GM13976 (cell line): Measurements from ENCODE around the gene ACVR1B.

Experiments used
- DNase-seq: peaks from one replicate; pipeline ENCODE4 v3.0.0; 2012; ENCODE audit warnings: low spot score
- in situ Hi-C: fragments of 300-500 bp; cut with MboI; formaldehyde crosslinking; loops from one replicate; pipeline ENCODE4 v1.12.0; 2022; ENCODE audit warnings: low sequenced_read_pairs, mixed read lengths, inconsistent platforms; ENCODE audit not compliant: unreplicated experiment
- TF ChIP-seq, protein P1 (sequence below): IDR thresholded peaks from 2 replicates; pipeline ENCODE4 v1.5.1; 2012; ENCODE audit warnings: borderline replicate concordance, mild to moderate bottlenecking; ENCODE audit not compliant: insufficient read depth; ENCODE audit errors: extremely low read depth, missing control alignments, control extremely low read depth

The ACVR1B gene

DNA sequence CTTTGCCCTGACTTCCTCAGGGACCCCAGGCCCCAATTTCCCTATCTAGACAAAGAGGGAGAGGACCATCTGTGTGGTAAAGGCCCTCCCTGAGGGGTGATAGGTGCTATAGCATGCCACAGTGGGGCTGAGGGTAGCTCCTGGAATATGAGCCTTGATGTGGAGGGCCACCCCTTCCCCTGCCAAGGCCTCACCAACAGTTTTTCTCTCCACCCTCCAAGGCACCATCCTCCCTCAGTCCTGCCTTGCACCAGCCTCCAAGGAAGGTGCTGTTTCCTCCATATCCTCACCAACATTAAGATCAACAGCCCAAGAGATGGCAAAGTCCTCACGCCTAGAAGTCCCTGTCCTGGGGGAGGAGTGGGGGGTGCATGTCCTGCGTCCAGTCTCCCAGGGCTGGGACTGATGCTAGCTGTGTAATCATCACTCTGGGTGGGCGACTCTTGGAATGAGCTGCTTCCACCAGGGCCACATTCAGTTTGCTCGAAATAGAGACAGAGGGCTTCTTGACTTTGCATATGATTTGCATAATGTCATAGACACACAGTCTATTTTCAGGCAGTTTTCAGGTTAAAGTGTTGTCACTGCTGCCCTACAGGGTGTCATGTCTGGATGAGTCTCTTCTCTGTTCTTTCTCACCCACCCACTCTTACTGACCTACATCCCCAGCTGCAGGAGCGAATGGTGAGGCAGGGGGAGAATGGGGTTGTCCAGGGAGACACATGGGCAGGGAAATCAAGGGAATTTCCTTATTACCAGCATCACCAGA is 26.8 kb upstream of the ACVR1B start:
- peak; percentile 60 for DNase-seq
- in situ Hi-C loops, result no loop called here
- TF ChIP-seq, protein P1, sequence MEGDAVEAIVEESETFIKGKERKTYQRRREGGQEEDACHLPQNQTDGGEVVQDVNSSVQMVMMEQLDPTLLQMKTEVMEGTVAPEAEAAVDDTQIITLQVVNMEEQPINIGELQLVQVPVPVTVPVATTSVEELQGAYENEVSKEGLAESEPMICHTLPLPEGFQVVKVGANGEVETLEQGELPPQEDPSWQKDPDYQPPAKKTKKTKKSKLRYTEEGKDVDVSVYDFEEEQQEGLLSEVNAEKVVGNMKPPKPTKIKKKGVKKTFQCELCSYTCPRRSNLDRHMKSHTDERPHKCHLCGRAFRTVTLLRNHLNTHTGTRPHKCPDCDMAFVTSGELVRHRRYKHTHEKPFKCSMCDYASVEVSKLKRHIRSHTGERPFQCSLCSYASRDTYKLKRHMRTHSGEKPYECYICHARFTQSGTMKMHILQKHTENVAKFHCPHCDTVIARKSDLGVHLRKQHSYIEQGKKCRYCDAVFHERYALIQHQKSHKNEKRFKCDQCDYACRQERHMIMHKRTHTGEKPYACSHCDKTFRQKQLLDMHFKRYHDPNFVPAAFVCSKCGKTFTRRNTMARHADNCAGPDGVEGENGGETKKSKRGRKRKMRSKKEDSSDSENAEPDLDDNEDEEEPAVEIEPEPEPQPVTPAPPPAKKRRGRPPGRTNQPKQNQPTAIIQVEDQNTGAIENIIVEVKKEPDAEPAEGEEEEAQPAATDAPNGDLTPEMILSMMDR, result no peak

DNA sequence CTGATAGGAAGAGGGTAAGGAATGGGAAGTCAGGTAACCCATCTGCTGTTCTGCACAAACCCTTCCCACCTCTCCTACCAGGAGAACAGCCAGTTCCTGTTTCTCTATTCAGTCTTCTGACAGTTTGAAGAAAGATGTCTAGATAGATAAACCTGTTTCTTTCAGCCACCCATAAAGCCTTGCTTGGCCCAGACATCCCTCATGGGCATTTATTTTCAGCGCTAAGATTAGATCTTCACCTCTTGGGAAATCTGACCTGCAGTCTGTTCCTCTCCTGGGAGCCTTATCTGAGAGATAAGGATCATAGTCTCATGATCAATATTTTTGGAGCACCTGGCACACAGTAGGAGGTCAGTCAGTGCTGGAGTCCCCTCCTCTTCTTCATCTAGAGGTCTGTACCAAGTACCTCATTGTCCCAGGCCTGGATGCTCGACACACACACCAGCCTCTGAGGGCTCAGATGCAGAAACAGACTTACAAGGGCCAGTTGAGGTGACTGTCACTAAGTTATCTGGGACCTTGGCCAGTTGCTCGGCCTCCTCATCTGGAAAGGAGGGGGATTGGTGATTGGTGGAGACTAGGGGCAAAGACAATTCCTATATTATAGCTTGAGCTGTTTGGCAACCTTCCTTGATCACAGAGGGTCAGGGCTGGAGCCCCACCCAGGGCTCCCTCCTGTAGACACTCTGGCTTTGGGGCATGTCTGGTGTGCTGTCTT is 26.0 kb upstream of the ACVR1B start:
- in situ Hi-C loops, result no loop called here

DNA sequence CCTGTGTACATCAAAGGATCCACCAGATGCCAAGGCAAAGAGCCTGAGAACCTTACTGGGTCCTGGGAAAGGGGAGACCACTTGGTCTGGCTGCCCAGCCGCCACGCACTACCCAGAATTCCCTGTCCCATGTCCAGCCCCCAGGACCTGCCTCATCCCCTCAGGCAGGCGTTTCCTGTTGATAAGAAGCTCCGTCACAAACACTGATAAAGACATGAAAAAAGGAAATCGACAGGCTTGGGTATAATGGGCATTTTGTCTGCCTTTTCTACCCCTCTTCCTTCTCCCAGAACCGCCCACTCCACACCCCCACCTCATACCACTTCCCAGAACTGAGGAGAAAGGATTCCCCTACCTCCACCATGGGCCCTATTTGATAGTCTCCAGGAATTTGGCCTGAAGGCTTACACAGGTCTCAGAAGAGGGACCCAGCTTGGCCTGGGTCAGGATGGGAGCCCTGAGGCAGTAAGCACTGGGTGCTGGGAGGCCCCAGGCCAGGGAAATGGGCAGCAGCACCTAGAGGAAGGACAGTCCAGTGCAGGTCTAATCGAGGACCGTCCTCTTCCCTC is 25.4 kb upstream of the ACVR1B start:
- DNase-seq, result no peak
- in situ Hi-C loops, result no loop called here
- TF ChIP-seq, protein P1, result no peak

More for the DNA sequence above, 26.0 kb upstream of the ACVR1B start:
- DNase-seq, result no peak
- TF ChIP-seq, protein P1, result no peak

DNA sequence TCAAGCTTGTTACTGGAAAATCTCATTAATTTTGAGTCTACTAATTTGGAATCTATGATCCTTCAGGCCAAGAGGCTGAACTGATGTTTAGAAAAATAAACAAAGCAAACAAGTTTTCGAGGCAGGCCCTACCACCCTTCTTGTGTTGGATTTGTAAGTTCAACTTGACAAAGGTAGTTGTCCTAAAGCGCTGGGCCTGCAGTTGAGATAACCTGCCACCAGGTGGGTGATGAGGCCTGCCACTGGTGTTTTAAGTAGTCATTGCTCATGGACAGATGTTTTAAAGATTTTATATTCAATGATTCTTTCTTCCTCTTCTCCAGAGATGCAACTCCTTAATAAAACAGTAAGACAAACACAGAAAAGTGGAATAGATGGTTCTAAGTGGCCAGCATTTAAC is 24.8 kb upstream of the ACVR1B start:
- in situ Hi-C loops, result no loop called here
- no peak for DNase-seq

DNA sequence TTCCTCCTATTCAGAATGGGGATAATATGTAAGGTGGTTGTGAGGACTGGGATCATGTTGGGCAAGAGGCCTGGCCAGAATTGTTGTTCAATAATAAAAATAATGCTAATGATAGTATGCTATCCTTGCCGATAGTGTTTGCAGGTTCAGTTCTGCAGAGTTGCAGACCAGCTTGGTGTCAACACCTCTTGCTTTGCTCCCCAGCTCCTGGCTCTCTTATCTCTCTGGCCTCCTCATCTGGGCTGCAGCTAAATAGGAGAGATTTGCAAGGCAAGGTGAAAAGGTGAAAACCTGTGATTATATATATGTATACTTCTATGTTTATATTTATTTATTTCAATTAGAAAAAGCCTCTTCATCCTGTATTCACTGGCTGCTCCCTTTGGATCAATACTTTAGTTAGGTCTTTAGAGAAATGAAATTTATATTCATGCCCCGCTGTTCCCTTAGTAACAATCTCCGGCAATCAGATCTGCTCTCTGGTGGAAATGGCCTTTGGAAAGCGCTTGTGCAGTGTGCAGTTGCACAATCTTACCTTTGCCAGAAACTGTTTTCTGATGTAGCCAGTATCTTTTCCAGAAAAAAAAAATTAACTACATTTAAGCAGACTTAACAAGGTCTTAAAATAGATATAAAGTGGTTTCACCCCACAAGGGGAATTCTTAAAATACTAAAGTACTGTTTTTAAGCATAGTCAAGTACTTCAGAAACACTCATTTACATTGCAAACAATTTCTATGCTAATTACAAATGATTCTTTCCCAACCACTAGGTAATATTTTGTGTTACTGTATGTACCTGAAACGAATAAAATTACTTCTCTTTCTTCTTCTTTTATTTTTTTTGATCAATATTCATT is 19.1 kb upstream of the ACVR1B start:
- in situ Hi-C loops, result no loop called here
- DNase-seq, result no peak
- TF ChIP-seq, protein P1, result no peak

More for the DNA sequence above, 24.8 kb upstream of the ACVR1B start:
- TF ChIP-seq, protein P1, result peak; percentile 27

DNA sequence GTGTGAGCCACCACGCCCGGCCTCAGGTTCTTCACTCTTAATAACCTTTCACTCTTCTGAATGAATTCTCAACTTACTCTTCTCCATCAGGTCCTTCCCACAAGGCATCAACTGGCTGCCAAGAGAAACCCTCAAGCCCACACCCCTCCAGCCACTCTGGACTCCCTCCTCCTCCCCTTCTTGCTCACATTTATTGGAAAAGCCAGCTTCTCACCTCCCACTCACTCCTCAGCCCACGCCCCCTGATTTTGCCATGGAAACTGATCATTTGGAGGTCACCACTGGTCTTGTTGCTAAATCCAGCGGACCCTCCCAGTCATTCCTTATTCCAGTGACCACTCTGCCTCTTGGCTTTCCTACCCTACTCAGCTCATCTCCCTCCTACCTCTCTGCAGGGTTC is 17.4 kb upstream of the ACVR1B start:
- in situ Hi-C loops, result no loop called here
- no peak for DNase-seq
- TF ChIP-seq, protein P1, result no peak
